HG02623 (cell line): ENCODE data around the gene NRSN1.

Experiments
- ATAC-seq: cut with Tn5 transposase; IDR thresholded peaks from one replicate; pipeline ENCODE4 v1.9.1; 2021; ENCODE audit warnings: moderate library complexity; ENCODE audit not compliant: unreplicated experiment

The NRSN1 gene, protein sequence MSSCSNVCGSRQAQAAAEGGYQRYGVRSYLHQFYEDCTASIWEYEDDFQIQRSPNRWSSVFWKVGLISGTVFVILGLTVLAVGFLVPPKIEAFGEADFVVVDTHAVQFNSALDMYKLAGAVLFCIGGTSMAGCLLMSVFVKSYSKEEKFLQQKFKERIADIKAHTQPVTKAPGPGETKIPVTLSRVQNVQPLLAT

DNA sequence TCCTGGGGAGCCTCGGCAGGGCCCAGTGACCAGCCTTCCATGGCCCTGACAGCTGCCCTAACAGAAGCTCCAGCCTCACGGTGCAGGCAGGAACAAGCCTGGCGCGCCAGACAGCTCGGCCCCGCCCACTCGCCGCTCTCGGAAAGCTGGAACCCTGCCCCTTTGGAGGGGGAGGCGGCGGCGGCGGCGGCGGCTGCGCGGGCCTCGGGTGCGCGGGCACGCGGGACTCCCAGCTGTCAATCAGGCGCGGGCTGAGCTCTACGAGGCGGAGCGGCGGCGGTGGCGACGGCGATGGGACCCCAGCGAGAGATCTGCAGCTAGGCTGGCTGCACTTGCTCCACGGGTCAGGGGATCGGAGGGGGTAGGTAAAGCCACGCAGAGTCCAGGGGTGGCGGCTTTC is at the start of gene NRSN1:
Gene NRSN1 (plus strand): TSS at position 236 of the 400 bp plus-strand sequence. CDS start 8,113 bp downstream, outside the sequence.
- no peak for ATAC-seq

DNA sequence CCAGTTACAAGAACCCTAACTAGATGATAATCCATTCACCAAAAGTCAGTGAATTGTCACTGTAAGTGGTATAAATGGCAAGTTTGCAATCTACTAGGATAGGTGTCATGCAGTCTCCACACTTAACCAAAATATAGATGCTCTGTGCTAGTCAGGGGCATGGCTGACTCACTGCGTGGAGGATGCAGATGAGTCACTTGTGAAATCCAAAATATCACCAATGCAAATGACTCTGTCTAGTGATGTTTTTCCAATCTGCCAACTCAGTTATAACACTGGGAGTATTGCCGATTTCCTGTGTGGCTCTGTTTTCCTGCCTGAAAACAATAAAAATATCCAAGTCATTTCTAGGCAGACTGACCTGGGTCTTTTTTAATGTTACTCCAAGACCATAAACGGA is 47.8 kb upstream of the NRSN1 start:
- no peak for ATAC-seq

DNA sequence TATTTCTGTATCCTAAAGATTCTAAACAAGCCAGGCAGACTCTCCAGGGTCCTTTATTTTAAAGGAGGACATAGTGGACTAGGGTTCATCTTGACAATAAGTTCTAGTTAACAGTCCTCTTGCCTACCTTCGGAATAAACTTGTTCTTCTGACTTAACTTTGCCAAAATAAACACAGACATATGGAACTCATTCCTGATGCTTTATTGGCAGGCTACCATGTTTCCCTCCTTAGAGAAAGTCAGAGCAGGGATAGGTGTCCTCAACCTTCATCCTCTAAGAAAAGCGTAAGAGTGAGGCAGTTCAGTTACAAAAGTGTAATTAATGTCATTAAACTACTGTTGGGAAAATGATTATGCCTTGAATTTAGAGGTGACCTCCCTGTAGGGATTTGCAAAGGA is 46.9 kb upstream of the NRSN1 start:
- ATAC-seq: no peak

DNA sequence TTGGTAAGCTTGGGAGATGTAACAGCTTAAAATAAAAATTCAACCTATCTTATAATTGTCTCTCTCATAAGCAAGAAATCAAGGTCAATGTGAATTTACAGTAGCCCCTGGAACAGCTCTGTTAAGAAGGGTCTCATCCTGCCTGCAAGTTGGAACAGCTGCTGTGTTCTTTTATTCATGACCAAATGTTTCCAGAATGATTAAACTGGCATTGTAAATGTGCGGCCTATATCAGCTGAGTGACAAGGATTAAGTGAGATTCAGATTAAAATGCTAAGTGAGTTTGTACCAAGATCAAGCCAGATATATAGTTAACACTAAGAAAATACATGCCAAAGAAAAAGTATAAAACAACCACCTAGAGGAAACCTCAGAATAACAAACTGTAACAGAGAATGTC is 45.3 kb upstream of the NRSN1 start:
- no peak for ATAC-seq

DNA sequence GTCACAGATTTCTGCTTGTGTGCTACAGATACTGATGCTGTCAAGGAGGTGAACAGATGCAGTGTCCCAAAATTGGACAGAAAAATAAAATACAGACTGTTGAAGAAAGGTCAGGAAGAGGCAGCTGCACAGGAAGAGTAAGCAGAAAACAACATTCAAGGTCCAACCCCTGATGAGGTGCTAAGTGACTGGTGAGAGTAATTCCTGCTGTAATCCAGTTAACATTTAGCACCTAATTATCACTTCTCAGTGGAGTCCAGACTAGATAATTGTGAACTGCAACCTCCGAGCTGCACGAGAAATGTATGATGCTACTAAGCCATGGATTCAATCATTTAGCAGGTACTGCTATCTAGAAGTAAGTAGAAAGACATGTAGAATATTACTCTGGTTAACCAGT is 36.3 kb upstream of the NRSN1 start:
- ATAC-seq: no peak

DNA sequence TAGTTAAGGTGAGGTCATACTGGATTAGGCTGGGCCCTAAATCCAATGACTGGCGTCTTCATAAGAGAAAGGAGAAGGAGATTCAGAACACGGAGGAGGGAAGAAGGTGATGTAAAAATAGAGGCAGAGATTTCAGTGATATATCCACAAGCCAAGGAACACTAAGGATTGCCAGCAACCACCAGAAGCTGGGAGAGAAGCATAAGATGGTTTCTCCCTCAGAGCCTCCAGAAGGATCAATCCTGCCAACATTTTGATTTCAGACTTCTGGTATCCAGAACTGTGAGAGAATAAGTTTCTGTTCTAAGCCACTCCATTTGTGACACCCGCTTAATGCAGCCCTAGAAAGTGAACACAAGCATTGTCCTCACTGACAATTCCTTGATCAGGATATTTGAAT is 33.6 kb upstream of the NRSN1 start:
- ATAC-seq: no peak

DNA sequence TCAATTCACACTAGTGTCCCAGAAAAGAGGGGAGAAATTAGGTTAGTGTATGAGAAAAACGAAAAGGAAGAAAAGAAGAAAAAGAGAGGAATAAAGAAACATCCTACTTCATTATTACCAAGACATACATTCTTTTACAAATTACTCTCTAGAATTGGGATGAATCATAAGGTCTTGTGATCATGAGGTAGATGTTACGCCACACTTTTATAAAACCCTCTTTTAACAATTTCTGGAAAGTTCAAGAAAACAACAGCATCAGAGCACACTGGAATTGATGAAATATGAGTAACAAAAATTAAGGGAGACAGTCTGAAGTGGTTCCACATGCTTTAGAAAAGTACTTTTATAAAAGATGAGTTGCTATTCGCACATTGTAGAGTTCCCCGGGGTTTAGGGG is 32.6 kb upstream of the NRSN1 start:
- no peak for ATAC-seq

DNA sequence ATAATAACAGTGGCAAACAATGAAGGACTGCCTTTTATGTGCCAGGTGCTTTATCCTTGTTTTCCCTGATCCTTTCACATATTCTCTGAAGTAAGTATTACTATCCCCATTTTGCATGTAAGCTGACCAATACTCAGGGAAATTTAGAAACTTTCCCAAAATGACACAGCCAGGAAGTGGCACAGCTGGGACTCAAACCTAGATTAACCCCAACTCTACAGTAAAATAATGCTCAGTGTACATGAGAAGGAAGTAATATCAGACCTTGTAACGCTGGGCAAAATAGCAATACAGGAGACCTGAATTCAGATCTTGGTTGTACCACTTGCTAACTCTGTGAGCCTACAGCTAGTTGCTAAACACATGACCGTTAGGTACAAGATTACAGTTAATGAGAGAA is 26.8 kb upstream of the NRSN1 start:
- ATAC-seq: no peak

DNA sequence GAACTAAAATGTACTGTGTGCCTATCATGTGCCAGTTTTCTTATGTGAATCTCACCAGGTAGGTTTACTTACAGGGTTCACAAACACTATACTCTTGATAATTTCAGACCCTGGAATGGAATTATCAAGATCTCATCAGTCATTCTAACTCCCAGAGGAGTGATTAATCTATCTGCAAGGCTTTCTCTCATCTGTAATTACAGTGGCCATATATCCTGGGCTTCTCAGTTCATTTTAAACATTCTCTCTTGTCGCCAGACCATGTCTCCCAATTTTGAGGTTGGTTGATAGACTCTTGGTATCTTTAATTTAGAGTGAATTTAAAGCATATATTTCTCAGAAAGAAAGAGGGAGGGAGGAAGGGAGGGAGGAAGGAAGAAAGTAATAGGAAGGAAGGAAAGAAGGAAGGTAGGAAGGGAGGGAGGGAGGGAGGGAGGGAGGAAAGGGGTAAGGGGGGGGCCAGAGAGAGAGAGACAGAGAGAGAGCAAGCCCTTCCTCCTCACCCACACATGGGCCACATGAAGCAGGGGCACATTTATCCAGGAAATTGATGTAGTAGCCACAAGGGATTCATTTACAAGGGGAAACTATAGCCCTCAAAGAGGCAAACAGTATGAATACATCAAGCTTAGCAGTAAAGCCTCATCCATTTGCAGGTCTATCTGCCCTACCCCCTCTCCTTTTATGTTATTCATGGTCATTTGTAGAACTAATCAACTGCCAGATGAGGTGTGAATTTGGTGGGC is 25.8 kb upstream of the NRSN1 start:
- ATAC-seq: no peak

DNA sequence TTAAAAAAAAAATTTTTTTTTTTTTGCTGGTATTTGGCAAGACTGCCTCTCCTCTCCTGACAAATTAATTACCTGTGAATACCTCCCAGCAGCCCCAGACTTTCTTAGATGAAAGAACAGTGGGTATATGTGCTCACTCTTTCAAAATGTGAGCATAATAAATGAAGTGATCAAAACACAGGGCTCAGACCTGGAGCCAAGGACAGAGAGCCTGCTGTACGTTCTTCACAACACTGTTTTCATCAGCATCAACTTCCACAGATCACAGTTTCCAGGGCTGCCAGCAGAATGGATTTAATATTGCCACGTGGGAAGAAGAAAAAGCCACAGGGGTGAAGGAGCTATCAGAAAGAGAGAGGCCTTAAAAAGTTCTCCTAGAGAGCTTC is 25.3 kb upstream of the NRSN1 start:
- no peak for ATAC-seq

DNA sequence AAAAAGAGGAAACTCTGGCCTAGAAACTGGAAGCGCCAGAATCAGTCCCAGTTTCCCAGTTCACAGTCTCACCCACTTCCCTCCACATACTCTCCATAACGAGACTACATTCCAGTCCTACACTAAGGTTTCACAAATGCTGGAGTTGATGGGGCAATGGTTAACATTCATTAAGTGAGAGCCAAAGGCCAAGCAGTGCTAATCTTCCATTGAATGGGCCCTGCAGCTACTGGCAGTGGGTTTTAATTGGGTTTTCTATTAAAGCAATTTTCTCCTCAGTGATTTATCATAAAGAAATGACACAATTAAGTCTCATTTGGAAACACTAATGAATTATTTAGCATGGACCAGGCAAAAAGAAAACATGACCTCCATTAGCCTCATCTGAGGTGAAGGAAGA is 20.8 kb upstream of the NRSN1 start:
- no peak for ATAC-seq

DNA sequence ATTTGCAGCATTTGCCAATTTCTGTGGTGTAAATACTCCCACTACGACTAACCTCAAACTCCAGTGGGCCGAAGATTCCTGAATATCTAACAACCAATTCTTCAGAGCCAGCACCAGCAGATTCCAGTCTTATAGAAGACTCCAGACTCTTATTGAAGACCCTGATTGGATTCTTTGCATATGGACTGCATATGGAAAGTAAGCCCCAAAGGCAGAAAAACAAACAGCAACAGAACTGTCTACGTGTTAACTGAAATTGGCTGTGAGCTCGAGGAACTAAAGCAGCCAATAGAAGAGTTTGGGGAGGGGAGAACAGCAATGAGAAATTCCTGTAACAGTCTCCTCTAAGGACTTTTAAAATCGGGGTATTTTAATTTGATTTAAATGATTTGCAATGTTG is 19.7 kb upstream of the NRSN1 start:
- ATAC-seq: no peak

DNA sequence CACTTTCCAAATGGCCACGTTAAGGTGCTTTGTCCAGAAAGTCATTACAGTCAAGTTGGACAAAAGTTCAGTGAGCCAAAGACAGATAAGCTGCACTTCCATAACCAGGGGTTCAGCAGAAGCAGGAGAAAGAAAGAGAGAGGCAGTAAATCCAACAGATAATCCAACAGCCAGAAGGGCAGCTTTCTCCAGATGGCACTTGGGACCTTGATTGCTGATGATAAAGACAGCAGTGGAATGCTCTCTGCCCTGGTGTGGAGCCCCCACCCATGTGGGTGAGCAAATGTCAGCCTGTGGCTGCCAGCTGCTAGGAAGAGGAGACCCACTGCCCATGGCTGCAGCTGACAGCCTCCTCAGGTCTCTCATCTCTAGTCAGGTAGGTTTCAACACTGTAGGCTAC is 18.7 kb upstream of the NRSN1 start:
- ATAC-seq: no peak

DNA sequence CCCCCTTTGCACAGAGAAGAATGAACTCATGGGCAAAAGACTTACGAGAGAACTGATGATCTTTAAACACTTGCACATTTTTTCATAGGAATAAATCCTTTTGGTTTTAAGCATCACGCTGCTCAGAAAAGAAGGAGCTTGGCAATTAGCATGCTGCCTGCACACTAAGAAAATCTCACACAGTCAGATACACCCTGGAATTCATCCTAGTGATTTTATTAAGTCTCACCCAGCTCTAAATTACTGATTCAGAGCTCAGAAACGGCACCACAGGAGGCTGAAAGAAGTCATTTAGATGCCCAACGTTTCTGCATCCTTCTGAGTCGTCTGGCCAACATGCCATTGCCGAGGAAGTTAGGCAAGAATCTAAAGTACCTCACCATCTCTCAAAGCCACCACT is 18.0 kb upstream of the NRSN1 start:
- ATAC-seq: no peak

DNA sequence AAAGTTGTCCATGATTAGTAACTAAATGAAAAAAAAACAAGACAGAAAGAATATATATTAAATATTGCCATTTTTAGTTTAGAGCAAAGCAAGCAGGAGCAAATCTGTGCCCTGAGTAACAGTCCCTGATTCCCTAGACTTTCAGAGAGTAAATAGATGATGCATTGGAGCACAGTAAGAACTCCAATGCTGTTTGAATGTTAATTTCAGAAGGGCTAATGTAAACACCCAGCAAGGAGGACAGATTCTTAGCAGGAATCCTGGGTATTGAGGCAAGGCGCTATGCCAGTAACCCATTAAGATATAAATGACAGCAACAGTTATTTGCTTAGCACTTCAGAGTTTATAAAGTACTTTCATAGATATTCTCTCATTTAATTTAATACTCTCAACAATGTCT is 15.6 kb upstream of the NRSN1 start:
- no peak for ATAC-seq

DNA sequence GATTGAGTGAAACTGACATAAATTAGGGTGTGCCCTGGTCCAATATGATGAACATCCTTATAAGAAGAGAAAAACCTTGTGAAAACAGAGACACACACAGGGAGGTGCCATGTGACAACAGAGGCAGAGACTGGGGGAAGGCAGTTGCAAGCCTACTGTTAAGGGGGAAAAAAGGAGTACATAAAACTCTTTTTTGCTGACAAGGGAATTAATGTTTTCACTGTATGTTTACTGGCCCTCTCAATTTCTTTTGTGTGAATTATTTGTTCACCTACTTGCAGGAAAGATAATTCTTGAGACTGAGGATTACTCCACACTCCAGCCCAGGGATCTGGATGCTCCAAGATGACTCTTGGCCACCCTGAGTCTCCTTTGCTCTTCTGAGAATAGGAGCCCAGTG is 12.1 kb upstream of the NRSN1 start:
- ATAC-seq: no peak

DNA sequence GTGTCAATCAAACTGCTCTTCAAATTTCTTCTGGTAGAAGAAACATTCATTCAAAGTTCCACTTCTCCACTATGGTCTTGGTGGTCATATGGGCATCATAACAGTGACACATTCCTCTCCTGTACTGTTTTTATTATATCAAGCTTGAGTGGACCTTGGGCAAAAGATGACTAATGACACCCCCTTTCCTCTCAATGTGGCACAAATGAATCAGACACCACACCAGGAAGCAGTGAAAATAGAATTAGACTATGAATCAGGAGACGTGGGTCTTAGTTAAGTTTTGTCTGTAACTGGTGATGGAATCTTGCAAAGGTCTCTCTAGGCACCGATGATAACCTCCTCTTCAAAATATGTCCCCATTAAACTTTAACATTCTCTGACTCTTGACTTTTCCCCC is 9.0 kb upstream of the NRSN1 start:
- ATAC-seq: no peak

DNA sequence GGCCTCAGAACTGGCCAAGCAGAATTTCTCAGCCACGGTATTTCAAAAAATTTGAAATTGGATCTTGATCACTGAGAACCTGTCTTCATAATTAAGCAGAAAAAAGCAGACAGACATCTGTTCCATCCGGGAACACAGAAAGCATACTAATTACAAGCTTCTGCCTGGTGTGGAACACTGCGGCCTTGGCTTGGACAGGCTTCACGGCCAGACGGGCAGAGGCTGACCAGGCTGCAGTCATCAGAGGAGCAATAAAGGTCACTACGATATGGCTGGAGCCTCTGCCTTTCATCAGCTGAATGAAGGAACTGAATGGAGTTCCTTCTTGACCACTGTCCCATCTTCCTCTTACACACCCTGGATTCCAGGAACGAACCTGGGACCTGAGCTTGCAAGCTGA is 3.9 kb upstream of the NRSN1 start:
- ATAC-seq: no peak

DNA sequence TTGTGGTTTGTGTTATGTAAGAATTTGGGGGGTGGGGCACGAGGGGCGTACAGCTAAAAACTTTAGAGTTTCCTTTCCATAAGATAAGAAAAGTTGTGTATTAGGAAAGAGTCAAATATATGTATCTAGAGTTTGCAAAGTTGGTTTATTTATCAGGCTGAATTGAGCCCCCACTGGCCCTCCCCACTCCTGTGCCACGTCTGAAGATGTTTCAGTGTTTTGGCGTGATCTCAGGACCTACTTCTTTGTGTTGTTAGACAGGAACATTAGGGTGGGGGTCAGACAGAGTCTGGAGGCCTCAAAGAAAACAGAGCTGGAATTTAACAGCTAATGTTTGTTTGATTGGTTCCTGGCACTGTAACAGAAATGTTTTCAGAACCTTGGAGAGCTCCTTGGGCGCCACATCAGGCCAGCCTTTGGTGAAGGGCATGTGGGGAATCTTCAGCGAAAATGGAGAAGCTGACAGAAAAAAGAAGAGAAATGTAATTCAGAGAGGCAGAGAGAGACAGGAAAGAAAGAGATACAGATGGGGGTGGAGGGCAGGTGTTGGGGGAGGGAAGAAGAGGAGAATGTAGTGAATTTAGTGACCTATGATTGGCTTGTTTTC is 674 bp downstream of the NRSN1 start:
- ATAC-seq: no peak

DNA sequence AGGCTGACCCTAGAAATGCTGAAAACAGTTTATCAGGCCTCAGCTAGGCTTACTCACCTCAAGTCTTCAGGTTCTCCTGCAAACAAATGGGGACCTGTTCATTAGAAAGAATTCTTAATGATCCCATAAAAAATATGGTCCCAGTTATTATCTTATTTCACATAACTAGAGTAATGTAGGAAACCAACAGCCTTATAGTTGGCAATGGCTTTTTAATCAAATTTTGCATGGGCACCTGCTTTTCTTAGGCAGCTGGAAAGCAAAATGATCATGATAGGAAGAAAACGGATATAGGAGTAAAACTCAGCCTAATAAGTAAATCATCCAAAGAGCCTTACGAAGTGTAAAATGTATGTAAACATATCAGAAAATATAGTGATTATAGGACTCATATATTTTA is 1.3 kb downstream of the NRSN1 start:
- ATAC-seq: no peak

DNA sequence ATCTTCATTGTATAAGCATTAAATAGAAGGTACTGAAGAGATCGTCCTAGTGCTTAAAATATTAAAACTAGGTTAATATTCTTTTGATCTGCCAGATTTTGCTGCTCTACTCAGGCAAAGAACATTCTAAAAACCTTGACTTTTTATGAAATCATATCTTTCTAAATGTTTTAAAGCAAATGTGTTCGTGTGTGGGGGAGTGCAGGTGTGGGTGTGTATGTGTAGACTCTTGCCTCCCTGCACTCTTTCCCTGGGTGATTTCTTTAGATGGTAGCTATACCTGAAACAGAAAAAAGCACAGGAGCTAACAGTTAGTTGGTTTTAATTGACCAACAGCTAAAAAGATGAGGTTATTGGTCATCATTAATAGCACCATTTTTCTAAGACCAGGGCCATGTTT is 5.7 kb downstream of the NRSN1 start:
- no peak for ATAC-seq

DNA sequence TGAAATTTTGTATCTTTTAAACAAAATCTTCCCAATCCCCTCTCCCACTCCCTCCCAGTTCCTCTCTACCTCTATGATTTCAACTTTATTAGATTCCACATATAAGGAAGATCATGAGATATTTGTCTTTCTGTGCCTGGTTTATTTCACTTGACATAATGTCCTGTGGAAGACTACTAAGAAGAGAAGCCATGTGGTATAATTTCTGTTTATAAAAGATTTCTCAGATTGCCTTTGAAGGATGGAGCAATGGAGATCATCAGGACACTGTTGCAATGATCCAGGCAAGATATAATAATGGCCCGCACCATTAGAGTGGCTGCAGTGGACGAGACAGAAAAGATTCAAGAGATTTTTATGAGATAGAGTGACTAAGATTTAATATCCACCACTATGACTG is 13.1 kb downstream of the NRSN1 start:
- no peak for ATAC-seq

DNA sequence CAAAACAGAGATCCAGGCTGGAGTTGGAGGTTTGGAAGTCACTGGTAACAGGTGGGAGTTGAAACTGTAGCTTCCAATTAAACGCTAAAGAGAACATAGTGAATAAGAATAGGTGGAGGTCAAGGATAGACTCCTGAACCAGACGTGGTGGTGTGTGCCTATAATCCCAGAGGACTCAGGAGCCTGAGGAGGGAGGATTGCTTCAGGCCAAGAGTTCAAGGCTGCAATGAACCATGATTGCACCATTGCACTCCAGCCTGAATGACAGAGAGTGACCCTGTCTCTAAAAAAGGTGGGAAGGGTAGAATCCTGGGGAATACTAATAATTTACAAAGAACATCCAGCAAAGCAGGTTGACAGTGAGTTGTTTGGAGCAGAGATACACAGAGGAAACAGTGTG is 13.6 kb downstream of the NRSN1 start:
- no peak for ATAC-seq
